Putamen (tissue), 1 donor: ENCODE data around the gene INSYN2B.

ENCODE experiments used
- DNase-seq: peaks from one replicate; pipeline ENCODE4 v3.0.0-alpha.2; 2016; ENCODE audit warnings: low spot score

The INSYN2B gene

DNA sequence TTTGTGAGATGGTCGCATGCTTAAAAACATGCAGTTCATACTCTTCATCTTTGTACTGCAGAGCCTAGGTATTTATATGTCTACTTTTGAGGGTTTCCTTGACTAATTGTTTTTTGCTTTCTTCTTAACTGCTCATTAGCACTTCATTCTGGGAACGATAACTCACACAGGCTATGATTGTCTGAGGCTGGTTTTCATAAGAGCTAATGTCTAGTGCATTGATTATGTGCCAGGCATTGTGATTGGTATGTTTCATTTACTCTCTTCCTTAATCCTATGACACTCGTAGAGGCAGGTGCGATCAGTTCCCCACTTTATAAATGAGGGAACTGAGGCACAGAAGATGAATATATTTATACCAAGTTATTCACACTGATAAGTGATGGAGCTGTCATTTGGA, 93.6 kb downstream of the INSYN2B start:
- no peak for DNase-seq

GRCh38 chr5:169886033-169886432, 94.3 kb downstream of the INSYN2B start:
- DNase-seq: no peak

DNA sequence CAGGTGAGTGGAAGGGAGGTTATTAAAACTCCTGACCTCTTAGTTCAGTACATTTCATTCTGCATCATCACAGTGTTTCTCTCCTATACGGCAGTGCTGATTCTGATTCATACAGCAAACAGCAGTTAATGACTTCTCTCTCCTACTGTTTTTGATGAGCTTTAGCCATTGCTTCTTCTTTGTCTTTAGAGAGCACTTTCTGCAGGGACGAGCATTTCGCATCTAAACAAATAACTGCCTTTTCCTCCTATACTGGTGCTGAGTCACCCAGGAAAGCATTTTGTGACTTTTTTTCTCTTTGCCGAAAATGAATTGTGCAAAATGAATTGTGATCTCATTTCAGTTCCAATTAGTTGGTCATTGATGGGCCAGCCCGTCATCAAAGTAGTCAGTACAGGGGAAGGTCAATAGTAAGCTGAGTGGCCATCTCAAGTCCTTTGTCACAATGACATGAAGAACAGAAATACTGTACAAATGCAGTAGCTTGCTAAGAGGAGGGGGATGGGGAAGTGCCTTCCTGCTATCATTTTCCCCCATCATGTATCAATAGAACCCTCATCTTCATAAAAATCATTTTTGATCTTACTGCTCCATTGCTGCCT, 98.5 kb downstream of the INSYN2B start:
- no peak for DNase-seq

- no peak for DNase-seq
These were observed 99.5 kb downstream of the INSYN2B start for GRCh38 chr5:169880785-169881184.

DNA sequence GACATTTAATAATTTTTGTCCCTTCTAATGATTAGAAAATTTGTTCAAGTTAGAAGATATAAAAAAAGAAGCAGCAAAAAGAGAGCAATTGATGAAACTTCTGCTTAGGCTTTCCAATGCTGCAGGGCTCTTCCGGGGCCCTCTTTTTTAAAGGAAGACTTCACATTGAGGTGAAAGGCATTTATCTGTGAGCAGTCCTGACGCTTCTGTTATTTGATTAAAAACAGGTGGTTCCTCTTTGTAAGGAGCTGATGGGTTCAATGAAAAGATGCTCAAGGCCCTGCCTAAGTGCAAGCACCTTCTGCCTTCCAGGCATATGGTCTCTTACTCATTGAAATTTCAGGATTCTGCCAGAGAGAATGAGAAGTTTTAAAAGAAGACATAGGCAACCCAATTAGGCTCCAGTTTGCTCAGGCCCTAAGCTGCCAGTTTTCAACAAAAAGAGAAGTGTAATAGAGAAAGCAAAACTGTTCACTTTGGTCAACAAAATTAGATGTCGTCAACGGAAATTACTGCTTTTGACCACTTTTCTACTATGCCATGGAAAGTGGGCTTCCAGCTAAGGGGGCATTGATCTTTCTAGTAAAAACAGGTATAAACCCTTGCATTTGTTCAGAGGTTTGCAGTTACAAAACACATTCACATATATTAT, 100.2 kb downstream of the INSYN2B start:
- DNase-seq: no peak

DNA sequence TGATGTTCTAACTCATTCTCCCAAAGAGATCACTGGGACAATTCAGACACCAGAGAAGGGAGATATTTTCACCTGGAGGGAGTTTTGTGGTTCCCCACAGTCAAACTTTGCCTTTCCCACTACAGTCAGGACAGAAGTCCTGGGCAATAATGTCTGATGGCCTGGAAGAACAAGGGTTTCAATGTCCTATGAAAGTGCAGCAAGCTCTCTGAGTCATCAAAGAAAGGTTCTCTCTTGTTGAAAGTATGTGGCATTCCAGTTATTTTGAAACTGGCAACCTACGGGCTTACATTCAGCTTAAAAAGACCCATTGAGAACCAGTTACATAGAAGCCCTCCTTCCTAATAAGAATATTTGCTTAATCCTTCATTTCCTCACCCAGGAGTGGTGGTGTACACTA, 103.9 kb downstream of the INSYN2B start:
- DNase-seq: no peak

DNA sequence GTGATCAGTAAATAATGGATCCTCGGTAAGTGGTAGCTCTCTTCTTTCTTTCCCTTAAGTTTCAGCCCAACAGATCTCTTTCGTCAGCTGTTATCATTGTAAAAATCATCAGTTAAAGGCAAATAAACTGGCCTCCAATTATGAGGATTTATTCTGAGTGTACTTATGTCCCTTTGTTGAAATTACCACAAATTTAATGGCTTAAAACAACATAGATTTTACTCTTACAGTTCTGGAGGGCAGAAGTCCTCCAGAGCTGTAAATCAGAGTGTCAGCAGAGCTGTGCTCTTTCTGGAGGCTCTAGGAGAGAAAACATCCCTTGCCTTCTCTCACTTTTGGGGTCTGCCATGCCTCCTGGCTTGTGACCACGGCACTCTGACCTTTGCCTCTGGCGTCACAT, 104.6 kb downstream of the INSYN2B start:
- DNase-seq: no peak

DNA sequence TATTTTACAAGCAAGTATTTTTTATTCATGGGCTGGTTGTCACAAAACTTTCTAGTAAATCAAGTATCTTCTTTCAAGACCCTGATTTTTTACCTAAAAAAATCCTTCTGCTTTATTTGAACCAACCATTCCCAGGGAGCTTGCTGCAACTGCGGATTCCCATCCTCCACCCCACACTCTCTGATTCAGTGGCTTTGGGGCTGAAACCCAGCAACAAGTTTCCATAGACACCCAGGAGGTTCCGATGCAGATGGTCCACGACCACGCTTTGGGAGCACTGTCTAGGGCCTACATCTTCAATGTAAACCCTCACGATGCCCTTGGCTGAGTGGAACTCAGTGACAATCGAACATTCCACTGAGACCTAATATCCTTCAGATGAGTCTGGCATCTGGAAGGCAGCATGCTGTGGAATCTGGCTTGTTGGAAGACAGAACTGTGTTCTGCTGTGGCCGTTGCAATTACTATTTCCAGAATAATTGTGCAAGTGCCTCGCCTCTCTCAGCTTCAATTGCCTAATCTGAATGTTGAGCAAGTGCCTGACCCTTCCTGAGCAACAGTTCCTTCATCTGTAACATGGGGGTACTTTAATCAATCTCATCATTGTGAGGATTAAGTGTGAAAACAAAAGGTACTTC, 105.1 kb downstream of the INSYN2B start:
- no peak for DNase-seq

- DNase-seq: no peak
These were observed 105.7 kb downstream of the INSYN2B start for GRCh38 chr5:169874621-169875020.

GRCh38 chr5:169873642-169874041, 106.7 kb downstream of the INSYN2B start:
- DNase-seq: peak; percentile 55

- DNase-seq: no peak
These were observed 108.3 kb downstream of the INSYN2B start for GRCh38 chr5:169871826-169872490.

GRCh38 chr5:169870211-169870610, 110.1 kb downstream of the INSYN2B start:
- no peak for DNase-seq

- no peak for DNase-seq
These were observed 111.2 kb downstream of the INSYN2B start for GRCh38 chr5:169869066-169869465.

GRCh38 chr5:169867347-169867746, 112.9 kb downstream of the INSYN2B start:
- no peak for DNase-seq

- DNase-seq: no peak
These were observed 115.8 kb downstream of the INSYN2B start for GRCh38 chr5:169864483-169864882.

DNA sequence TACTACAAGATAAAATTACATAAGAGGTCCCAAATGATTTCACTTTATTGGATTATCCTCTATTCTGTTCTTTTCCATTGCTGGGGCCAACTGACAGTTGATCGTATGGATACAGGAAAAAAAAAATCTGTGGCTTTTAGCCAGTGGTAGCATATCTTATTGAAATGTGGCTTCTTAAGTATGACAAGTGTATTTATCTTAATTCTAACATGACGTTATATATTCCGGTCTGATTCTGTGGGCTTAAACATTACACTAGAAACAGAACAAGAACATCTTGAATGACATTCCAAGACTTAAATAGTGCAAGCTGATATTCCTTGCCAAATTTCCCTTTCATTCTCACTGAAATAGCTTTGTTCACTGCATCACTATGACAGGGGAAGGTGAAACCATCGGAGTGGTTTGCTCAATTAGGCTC, 117.9 kb downstream of the INSYN2B start:
- DNase-seq: no peak

- no peak for DNase-seq
These were observed 118.4 kb downstream of the INSYN2B start for GRCh38 chr5:169861934-169862333.

GRCh38 chr5:169861433-169861832, 118.9 kb downstream of the INSYN2B start:
- DNase-seq: no peak

DNA sequence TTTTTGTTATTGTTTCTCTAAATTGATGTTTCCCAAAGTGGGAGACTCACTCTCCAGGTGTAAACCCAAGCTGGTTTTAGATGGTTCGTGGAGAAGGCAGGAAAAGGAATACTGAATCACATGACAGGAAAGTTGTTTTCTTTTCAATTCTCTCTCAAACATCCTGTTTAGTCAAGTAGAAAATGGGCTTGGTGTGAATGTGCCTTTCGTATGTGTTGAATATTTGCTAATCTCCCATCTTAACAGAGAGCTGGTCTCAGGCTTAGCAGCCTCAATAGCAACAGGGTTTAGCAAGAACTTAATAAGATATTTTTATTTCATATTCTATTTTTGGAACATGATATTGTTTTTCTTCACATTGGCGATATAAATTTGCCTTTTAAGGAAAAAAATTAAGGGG, 119.7 kb downstream of the INSYN2B start:
- no peak for DNase-seq

DNA sequence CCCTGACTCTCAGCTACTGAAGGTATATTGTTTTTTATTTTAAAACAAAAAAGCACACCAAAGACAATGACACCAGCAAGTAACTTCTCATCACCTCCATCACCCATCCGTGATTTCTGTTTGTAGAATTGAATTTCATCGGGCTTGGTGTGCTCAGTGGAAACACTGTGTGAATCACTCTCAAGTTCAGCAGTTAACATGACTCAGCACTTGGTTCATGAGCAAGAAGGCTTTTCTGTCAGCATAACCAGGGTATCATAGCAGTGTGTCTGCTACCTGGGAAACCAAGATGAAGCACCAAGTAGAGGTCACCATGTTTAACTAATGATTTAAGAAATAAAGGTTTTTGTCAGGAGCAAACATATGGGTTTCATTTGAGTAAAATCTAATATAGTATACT, 123.7 kb downstream of the INSYN2B start:
- DNase-seq: no peak

- DNase-seq: no peak
These were observed 128.9 kb downstream of the INSYN2B start for GRCh38 chr5:169851321-169851850.

GRCh38 chr5:169850409-169850808, 129.9 kb downstream of the INSYN2B start:
- no peak for DNase-seq

- DNase-seq: no peak
These were observed 131.5 kb downstream of the INSYN2B start for GRCh38 chr5:169848792-169849191.
